ENCODE data around the gene SLC6A3.

Gene SLC6A3

DNA sequence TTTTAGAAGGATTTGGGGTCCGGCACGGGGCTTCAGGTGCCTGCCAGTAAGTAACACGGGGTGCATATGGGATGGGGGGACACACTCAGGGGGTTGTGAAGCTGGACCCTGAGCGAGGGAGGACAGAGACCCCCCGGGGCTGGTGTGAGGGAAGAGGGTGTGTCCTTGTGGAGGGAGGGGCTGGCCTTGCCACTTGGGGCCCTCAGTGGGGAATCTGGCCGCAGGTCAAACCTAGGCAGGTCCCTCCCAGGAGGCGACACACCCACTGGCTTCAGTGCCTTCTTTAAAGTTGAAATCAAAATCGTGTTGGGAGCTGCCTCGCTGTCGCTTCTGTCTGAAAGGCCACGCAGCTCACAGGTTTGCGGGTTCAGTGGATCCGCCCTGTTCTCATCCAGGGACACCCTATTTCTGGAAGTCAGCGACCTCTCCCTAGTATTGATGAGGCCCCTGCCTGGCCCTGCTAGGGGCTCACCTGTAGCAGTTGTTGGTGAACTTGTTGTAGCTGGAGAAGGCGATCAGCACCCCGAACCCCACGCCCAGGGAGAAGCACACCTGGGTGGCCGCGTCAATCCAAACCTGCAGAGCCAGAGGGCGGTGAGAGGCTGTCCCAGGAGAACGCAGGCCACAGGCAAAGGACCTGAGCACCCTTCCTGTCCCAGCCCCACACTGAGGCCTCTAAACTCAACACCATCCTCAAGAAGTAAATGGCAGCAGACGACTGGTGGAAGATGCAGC, 29.4 kb downstream of the SLC6A3 start:
- Histone ChIP-seq H3K27ac (replicated peaks) (no peak overlapping the region), H3K4me3 (replicated peaks; ENCODE audit: insufficient read depth, low read length) (no peak overlapping the region), H3K27me3 (ENCODE audit: insufficient read depth, poor library complexity, severe bottlenecking) (no peaks in the 10 kb centered on the region)
- no peak for DNase-seq (ENCODE audit: low read depth in 1 of 2, low spot score in 1 of 2)
- TF ChIP-seq, protein P1, sequence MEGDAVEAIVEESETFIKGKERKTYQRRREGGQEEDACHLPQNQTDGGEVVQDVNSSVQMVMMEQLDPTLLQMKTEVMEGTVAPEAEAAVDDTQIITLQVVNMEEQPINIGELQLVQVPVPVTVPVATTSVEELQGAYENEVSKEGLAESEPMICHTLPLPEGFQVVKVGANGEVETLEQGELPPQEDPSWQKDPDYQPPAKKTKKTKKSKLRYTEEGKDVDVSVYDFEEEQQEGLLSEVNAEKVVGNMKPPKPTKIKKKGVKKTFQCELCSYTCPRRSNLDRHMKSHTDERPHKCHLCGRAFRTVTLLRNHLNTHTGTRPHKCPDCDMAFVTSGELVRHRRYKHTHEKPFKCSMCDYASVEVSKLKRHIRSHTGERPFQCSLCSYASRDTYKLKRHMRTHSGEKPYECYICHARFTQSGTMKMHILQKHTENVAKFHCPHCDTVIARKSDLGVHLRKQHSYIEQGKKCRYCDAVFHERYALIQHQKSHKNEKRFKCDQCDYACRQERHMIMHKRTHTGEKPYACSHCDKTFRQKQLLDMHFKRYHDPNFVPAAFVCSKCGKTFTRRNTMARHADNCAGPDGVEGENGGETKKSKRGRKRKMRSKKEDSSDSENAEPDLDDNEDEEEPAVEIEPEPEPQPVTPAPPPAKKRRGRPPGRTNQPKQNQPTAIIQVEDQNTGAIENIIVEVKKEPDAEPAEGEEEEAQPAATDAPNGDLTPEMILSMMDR (IDR thresholded peaks at IDR 0.05; ENCODE audit: insufficient read depth, low read length), result no peak
- no peak for TF ChIP-seq SPI1 (IDR thresholded peaks at IDR 0.05; ENCODE audit: borderline replicate concordance, low read depth)
- TF ChIP-seq, protein P2, sequence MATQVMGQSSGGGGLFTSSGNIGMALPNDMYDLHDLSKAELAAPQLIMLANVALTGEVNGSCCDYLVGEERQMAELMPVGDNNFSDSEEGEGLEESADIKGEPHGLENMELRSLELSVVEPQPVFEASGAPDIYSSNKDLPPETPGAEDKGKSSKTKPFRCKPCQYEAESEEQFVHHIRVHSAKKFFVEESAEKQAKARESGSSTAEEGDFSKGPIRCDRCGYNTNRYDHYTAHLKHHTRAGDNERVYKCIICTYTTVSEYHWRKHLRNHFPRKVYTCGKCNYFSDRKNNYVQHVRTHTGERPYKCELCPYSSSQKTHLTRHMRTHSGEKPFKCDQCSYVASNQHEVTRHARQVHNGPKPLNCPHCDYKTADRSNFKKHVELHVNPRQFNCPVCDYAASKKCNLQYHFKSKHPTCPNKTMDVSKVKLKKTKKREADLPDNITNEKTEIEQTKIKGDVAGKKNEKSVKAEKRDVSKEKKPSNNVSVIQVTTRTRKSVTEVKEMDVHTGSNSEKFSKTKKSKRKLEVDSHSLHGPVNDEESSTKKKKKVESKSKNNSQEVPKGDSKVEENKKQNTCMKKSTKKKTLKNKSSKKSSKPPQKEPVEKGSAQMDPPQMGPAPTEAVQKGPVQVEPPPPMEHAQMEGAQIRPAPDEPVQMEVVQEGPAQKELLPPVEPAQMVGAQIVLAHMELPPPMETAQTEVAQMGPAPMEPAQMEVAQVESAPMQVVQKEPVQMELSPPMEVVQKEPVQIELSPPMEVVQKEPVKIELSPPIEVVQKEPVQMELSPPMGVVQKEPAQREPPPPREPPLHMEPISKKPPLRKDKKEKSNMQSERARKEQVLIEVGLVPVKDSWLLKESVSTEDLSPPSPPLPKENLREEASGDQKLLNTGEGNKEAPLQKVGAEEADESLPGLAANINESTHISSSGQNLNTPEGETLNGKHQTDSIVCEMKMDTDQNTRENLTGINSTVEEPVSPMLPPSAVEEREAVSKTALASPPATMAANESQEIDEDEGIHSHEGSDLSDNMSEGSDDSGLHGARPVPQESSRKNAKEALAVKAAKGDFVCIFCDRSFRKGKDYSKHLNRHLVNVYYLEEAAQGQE (IDR thresholded peaks at IDR 0.05; ENCODE audit: insufficient replicate concordance, low read depth), result no peak
- no peak for TF ChIP-seq POLR2AphosphoS5 (IDR thresholded peaks at IDR 0.05; ENCODE audit: low read depth)
- TF ChIP-seq GABPA (IDR thresholded peaks at IDR 0.05; ENCODE audit: low read depth), result no peak

DNA sequence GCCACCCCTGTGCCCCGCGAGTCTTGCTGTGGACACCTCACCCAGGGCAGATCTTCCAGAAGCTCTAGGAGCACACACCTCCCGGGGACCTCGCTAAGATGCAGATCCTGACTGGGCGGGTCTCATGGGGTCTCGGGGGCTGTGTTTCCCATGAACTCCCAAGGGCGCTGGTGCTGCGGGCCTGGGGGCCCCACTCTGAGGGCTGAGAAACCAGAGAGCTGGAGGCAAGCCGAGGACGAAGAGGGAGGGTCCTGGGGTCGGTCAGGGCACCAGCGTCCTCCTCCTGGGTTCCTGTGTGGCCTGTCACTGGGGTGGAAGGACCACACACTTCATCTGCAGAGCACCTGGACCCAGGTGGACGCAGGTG, 30.2 kb downstream of the SLC6A3 start:
- TF ChIP-seq POLR2AphosphoS5 (IDR thresholded peaks at IDR 0.05; ENCODE audit: low read depth) (no peak), SPI1 (IDR thresholded peaks at IDR 0.05; ENCODE audit: borderline replicate concordance, low read depth) (no peak)
- Histone ChIP-seq H3K27ac (replicated peaks) (no peak overlapping the region), H3K4me3 (replicated peaks; ENCODE audit: insufficient read depth, low read length) (no peak overlapping the region), H3K27me3 (ENCODE audit: insufficient read depth, poor library complexity, severe bottlenecking) (no peaks in the 10 kb centered on the region)
- no peak for DNase-seq (ENCODE audit: low read depth in 1 of 2, low spot score in 1 of 2)

DNA sequence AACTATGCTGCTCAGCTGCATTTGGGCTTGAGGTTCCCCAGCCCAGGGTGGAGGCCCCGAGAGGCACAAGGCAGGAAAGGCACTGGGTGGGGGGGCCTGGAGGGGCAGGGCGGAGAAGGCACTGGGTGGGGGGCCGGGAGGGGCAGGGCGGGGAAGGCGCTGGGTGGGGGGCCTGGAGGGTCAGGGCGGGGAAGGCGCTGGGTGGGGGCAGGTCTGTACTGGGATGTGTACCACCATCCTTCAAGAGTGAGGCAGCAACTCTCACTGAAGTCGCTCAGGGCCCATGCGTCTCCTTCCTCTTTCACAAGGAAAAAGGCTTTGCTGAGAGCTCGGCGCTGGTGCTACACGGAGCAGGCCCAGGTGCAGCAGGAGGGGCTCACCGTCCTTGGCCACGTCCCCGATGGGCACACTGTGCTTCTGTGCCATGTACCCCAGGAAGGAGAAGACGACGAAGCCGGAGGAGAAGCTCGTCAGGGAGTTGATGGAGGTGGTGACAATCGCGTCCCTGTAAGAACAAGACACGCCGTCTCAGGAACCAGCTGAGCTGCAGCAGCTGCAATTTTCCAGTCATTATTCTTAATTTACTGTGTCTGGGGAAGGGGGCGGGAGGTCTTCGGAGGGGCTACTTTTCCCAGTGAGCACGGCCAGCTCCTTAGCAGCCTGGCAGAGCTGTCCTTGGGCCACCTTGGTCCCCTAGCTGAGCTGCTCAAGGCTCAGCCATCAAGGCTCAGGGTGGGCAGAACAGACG, 30.8 kb downstream of the SLC6A3 start:
- no peak overlapping the region for H3K4me3 ChIP-seq (replicated peaks; ENCODE audit: insufficient read depth, low read length)
- no peaks in the 10 kb centered on the region for H3K27me3 ChIP-seq (ENCODE audit: insufficient read depth, poor library complexity, severe bottlenecking)
- no peak for DNase-seq (ENCODE audit: low read depth in 1 of 2, low spot score in 1 of 2)
- TF ChIP-seq, protein P1 (IDR thresholded peaks at IDR 0.05; ENCODE audit: insufficient read depth, low read length), result no peak
- TF ChIP-seq POLR2AphosphoS5 (IDR thresholded peaks at IDR 0.05; ENCODE audit: low read depth) (no peak), GABPA (IDR thresholded peaks at IDR 0.05; ENCODE audit: low read depth) (no peak), SPI1 (IDR thresholded peaks at IDR 0.05; ENCODE audit: borderline replicate concordance, low read depth) (no peak)
- TF ChIP-seq, protein P2 (IDR thresholded peaks at IDR 0.05; ENCODE audit: insufficient replicate concordance, low read depth), result no peak
- no peak overlapping the region for H3K27ac ChIP-seq (replicated peaks)

DNA sequence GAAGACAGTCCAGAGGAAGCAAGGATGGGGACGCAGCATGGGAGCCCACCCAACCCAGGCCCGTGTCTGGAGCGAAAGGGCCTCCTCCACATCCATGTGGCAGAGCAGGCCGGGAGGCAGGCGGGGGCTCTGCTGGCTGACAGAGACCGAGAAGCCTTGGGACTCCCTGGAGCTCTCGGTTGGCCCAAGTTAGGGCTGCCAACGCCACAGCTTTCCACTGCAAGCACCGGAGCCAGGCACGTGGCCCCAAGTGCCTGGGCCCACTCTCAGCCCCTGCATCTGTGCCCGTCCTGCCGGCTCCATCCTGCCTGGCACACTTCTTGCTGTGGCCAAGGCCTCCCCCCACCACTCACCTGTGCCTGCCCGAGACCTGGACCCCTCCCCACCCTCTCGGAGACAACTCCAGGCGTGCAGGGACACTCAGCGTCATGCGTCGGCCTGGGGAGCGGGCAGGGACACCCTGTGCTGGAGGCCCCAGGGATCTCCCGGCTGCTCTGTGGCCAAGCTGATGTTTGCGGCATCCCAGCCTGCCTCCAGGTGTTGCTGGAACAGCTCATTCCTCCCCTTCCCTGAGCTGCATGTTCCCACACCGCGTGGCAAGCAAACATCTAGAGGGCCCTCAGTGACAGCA, 31.5 kb downstream of the SLC6A3 start:
- no peak for DNase-seq (ENCODE audit: low read depth in 1 of 2, low spot score in 1 of 2)
- H3K4me3 ChIP-seq (replicated peaks; ENCODE audit: insufficient read depth, low read length), result no peak overlapping the region
- TF ChIP-seq SPI1 (IDR thresholded peaks at IDR 0.05; ENCODE audit: borderline replicate concordance, low read depth), result no peak
- TF ChIP-seq, protein P2 (IDR thresholded peaks at IDR 0.05; ENCODE audit: insufficient replicate concordance, low read depth), result no peak
- no peak for TF ChIP-seq GABPA (IDR thresholded peaks at IDR 0.05; ENCODE audit: low read depth)
- TF ChIP-seq POLR2AphosphoS5 (IDR thresholded peaks at IDR 0.05; ENCODE audit: low read depth), result no peak
- TF ChIP-seq, protein P1 (IDR thresholded peaks at IDR 0.05; ENCODE audit: insufficient read depth, low read length), result no peak
- H3K27me3 ChIP-seq (ENCODE audit: insufficient read depth, poor library complexity, severe bottlenecking), result no peaks in the 10 kb centered on the region
- H3K27ac ChIP-seq (replicated peaks), result no peak overlapping the region
